SK-N-DZ (cell line): ENCODE measurements around the gene E2F6.

ENCODE experiments used
- DNase-seq: peaks from one replicate; pipeline ENCODE4 v3.0.0-alpha.2; 2015; ENCODE audit warnings: low spot score

The E2F6 gene

DNA sequence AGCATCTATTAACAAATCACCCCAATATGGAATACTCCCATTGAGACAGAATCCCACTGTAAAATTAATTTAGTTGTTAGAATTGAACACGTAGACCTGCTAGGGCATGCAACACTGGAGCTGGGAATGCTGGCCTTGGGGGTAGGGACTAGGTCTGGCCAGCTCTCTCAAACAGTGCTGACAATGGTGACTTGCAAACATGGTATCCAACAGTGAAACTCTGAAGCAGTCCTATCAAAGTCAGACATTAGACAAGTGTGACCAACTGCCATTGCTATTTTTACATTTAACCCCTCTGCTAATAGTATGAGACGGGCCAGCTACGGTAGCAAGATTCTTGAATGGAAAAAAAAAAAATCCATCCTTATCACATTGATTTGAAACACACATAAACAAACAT, 7.2 kb downstream of the E2F6 start:
- no peak for DNase-seq

DNA sequence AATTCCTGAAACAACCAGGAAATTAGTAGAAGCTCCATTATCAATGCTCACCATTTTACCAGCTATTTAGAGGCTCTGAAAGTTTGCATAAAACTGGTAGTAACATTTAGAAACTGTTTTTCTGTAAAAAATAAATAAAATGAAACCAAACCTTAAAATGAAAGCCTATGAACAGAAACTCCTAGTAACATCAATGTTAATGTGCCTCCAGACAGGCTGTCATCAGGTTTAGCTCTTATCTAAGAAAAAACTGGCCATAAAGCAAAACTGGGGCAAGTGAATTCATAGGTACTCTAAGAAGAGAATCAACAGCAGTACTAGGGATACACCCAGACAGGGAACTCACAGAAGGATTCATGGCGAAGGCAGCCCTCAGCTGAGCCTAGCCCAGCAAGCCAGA, 8.0 kb downstream of the E2F6 start:
- DNase-seq, result no peak

DNA sequence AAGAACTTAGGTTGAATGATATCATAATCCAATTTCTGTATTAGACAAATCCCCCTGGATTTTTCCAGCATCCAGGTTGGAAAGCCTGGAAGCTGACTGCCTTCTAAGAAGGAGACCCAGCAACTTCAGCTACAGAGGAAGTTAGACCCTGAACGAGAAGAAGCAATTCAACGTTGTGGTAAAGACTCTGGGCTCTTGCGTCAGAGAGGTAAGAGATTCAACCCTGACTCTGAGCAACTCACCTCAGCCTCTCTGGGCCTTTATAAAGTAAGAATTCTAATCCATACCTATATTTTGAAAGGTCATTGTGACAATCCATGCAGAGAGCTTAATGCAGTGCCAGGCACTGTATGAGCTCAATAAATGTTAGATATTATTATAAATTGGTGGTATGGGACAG, 9.7 kb downstream of the E2F6 start:
- DNase-seq, result no peak

DNA sequence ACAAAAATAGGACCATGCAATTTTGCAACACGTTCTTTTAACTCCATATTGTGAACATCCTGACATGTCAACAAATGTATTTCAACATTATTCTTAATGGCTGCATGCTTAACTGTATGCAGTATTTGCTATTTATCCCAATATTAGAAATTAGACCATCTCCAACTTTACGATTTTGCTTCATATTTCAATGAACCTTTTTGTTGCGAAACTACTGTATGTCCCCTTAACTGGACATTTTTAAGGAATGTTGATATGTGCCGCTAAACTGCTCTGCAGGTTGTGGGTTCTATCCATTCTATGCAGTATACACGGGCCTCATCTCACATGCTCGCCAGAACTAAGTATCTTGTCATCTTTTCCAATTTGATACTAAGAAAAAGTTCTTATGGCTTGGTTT, 11.1 kb downstream of the E2F6 start:
- no peak for DNase-seq

DNA sequence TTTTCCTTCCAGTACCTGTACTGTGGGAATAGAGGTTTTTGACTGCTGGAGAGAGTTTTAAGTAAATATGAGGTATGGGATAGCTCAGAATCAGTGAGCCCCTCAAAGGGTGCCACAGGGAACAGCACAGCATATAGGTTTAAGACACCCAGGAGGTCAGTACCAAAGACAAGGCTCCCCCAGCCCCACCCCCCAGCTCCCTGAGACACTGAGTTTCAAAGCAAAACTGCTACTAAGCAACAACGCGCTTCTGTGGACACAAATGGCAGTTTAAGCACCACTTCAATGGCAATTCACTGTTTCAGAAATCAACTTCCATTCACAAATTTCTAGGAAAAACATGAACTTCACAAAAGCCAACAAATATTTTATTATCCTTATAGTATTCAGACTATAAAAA, 15.2 kb downstream of the E2F6 start:
- DNase-seq, result no peak

DNA sequence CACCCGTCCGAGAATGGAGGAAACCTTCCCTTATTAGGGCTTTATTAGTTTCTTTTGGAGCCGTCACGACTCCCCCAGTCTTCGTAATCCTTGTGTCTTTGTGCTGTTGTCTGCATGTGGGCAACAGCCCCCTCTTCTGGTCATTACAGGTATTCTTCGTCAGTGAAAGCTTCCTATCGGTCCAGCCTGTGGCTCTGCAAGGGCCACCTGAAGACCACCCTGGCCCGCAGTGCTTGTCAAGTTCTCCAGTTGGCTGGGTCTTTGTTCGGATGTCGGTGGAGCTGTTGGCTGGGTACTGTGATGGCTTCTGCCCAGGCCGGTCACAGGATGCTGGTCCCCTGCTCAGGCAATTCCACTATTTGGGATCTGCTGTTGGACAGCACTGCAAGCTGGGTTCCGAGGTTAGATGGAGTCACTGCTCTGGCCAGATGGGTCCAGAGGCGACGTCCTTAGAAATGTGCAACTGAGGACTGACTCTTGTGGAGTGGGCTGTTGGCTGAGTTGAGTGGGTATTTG, 19.2 kb downstream of the E2F6 start:
- peak; percentile 60 for DNase-seq

DNA sequence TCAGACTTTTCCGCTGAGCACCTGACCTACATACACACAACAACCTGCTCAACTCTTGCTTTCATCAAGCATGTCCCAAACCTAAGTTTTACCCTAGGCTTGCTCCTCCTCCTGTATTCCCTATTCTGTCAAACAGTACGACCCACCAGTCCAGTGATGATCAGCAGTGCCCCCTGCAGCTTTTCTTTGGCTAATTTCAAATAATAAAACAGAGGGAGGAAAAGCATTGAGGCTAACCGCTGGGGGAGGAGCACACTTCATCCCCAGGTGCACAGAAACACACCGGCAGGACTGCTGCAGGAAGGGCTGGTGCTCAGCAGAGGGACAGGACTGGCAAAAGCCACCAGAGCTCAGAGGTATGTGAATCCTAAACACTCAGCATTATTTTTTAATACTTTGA, 21.2 kb downstream of the E2F6 start:
- no peak for DNase-seq

DNA sequence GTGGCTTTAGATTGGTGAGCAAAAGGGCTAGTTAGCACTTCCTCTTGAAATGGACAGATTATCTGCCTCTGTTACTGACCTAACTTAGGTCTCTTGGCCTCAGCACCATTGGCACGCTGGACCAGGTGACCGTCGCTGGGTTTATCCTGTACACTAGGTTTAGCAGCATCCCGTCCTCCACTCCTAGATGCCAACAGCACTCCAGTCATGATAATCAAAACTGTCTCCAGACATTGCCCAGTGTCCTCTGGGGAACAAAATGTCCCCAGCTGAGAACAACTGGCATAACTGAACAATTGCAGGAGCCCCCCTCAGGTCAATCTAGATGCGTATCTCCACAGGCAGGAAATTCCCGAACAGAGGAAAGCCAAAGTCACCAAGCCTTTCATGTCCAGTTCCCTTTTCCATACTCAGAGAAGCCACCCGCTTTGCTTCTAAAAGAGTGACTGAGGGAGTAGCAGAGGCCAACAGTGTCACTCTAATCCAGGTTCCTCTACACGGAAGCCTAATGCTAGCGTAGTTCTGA, 27.3 kb downstream of the E2F6 start:
- no peak for DNase-seq

DNA sequence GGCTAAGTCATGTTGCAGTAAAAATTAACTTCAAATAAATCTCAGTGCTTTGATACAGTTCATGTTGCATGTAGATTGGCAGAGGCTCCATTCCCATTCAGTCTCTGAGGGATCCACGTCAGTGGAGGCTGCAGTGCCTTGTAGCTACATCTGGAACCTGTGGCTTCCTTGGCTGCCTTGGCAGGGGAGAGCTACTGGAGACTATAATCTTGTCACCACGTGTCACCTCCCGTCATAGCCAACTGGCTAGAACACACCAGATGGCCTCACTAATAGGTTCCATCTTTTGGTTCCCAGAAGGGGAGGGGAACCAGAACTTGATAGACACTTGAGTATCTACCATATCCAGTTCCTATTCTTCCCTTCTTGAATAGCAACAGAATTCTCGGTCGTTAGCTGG, 28.4 kb downstream of the E2F6 start:
- peak; percentile 20 for DNase-seq

DNA sequence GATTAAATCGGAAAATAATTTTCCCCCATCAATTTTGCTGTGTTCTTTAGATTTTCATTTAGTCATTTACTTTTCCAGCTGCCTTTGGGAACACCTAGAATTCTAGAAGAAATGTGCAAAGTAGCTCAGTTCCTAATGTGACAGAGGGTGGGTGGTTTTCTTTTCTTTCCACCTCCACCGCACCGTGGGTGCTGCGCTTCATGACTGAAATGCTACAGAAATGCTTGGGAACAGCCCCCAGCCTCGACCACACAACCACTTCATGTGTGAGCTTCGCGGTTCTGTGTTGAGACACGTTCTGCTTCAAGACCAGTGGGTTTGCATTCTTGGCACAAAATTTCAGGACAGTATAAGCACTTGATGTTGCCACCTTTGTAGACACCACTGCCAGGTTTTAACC, 30.9 kb downstream of the E2F6 start:
- DNase-seq, result no peak

DNA sequence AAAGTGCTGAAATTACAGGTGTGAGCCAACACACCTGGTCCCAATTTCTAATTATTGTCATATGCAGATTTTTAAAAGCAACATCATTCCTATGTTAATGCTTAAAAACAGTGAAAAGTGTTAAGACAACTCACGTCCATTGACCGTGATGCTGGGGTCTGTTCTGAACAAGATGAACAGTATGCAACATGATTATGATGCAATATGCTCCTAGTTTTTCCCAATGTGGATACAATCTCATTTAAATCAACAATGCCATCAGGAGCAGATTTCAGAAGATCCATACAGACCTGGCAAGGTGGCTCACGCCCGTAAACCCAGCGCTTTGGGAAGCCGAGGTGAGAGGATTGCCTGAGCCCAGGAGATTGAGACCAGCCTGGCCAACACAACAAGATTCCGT, 31.5 kb downstream of the E2F6 start:
- no peak for DNase-seq

DNA sequence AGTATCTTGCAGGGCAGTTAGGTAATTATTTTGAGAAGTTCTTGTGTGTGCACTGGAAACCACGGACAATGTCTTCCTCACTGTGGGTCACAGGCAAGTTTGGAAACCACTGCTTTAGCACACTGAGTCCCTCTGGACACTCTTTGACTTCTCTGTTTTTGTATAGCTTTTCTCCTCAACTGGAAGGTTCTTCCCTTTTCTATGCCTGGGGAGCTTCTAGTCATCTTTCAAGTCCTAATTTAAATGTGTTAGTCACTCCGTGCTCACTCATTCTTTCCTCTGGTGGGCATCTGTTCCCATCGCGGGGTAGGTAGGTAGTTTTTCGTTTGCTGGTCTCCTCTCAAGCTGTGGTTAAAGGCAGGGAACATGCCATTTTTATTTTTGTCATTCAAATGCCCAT, 32.1 kb downstream of the E2F6 start:
- DNase-seq, result no peak

DNA sequence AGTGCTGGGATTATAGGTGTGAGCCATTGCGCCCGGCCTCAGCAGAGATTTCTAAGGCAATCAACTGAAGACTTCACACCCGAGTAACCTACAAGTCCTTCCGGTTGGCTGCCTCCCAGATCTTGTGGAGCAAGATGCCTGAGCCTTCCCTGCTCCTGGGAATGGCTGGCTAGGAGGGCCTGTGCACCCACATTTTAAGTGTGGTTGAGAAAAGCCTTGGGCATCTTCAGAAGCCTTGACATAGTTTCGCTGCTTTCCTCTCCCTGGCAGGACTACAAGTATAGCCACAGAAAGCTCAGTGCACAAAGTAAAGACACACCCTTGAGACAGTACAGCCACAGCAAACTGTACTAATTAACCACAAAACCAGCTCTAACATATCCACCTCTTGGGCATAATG, 35.2 kb downstream of the E2F6 start:
- no peak for DNase-seq

DNA sequence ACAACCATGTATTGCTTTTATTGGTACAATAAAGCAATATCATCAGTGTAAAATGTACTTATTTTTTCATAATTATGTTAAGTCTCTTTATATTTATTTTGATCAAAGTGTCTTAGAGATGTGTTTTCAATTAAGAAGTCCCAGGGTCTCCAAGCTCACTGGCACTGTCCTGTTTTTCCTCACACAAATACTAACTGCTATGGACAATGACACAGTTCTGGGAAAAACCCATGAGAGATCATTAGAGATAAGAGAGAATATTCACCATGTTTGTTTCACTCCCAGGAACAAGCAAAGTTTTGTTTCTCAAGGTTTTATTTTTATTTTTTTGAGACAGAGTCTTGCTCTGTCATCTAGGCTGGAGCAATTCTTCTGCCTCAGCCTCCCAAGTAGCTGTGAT, 38.7 kb downstream of the E2F6 start:
- peak; percentile 45 for DNase-seq

DNA sequence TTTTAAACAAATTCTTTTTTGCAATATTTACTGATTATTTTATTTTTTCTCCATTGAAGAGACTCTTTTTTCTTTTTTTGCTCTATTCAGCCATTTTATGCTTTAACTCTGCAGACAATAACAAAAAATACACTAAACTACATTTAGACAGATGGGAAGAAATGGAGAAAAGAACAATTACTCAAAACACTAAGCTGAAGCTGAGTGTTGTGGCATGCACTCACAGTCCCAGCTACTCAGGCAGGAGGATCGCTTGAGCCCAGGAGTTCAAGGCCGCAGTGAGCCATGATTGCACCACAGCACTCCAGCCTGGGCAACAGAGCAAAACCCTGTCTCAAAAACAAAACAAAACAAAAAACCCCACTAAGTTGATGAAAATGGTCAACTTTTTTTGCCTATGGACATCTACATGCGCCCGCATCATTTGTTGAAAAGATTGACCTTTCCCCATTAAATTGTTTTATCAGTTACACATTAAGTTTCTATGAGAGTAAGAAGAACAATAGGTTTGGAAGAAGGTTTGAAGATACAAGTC, 43.0 kb downstream of the E2F6 start:
- no peak for DNase-seq

DNA sequence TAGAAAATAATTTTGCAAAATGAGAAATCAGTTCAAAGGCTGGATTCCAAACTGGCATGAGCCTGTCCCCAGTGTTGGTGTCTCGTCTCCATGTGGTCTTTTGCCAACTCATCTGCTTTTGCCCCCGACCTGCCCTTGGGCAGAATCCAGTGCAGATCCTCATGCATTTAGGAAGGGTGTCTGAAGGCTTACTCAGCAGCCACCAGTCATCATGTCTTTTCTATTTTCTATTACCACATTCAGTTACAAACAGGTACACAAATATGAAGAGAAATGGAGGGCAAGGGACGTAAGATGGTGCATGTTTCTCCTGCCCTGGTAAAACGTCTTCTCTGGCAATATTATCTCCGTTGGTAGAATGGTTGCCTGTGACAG, 43.5 kb downstream of the E2F6 start:
- no peak for DNase-seq

DNA sequence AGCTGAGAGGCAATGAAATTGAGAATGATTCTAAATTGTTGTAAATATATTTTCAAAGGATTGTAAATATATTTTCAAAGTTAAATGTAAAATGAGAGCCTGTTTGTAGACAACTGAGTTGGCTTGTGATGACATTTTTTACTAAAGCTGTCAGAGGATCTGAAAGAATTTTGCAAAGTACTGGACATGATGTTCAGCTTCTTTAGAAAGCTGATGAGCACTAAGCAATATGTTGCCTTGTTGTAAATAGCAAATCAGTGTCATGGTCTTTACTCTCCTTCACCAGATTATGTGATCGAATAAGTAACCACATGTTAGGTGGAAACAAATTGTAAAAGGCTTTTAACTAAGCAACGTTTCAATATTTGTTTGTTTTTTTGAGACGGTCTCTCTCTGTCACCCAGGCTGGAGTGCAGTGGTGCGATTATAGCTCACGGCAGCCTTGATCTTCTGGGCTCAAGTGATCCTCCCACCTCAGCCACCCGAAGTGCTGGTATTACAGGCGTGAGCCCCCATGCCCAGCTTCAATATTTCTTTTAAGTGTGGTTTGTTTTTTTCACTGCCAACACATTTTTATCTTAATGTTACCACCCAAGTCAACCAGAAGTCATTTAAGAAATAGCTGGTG, 44.0 kb downstream of the E2F6 start:
- no peak for DNase-seq

DNA sequence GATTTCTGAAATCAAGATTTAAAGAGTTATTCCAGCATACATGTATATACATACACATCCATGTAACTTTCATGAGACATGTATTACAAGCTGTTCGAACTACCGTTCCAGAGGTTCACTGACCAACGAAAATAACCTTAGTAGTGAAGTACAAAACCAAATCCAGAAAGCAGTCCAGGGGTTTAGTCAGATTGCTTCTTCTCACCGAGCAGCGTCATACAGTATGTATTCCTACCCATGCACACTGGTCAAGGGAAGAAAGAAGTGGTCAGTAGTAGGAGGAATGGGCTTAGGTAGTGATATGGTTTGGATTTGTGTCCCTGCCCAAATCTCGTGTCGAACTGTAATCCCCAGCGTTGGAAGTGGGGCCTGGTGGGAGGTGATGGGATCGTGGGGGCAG, 45.3 kb downstream of the E2F6 start:
- DNase-seq, result no peak

DNA sequence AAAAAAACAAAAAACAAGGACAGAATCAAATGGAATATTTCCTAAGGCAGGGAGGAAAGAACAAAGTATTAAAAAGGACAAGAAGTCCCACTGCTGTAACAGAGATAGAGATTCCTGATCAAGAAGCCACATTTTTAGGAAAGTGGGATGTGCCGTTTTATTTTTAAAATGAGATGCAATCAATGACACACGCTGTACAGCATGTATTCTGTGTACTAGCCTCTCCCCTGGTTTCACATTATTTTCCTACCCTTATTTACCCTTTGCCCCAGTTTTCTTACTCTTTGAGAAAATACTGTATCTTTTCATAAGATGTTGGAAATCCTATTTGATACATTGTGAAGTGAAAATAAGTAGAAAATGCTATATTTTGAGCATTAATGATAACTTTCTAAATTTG, 45.8 kb downstream of the E2F6 start:
- no peak for DNase-seq

DNA sequence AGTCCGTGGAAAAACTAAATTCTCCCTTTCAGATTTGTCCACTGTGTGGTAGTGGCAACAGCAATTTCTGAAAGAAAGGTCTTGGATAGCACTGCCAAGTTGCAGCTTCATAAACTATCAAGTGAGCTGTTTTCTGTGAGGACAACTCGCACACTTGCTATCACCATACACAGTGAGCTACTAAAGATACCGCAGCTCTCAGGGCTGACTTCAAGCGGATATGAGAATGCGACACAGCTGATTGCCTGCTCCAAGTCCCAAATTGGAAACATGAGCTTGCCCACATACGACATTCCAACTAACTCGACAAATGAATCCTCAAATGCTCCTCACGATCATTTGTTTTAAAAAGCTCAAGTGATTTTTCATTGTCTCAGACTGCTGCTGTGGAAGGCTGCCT, 46.2 kb downstream of the E2F6 start:
- DNase-seq, result no peak

DNA sequence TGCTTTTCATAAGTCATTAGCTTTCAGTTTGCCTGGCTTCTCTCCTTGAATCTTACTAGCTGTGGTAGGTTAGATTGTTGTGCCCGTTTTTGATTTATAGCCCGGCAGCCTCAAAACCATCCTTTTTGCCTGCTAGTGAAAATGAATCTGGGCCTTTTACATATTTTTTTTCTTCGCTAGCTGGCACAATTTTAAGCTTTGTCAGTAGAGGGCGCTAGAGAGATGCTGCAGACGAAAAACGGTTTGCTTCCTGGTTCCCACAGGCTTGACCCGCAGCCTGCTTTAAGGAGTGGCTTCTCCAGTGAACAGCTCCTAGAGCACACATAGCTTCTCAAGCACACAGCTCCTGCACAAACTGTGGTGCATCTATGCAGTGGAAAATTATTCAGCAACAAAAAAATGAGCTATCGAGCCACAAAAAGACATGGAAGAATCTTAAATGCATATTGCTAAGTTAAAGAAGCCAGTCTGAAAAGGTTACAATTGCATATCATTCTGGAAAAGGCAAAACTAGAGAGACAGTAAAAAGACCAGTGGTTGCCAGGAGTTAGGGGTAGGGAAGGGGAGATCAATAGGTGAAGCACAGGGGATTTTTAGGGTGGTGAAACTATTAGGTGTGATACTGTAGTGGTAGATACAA, 47.9 kb downstream of the E2F6 start:
- DNase-seq, result no peak

DNA sequence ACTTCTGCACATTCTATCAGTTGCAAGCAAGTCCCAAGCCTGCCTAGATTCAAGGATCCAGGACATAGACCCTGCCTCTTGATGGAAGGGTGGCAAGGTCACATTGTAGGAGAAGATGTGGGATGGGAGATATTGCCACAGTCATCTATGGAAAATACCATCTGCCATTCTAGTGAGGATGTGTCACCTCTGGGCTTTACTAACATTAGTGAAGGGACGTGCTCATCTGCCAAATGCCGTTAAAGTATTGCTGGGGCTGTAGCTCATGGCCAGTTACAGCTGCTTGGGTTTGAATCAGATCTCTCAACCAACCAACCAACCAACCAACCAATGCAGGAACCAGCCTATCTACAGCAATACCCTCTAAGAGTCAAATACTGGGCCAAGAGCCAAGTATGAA, 49.0 kb downstream of the E2F6 start:
- no peak for DNase-seq

DNA sequence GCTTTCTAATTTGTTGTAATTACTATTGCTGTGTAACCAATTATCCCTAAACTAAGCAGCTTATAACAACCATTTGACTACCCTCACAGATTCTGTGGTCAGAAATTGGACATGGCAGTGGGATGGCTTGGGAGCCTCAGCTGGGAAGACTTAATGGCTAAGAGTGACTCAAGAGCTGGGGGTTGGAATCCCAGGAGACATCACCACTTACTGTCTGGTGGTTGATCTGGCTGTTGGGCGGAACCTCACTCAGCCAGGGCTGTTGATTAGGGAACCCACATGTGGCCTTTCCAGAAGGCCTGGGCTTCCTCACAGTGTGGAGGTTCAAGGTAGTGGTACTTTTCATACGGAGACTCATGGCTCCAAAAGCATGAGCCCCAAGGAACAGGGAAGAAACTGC, 49.8 kb downstream of the E2F6 start:
- no peak for DNase-seq
